GM21619 (cell line): ENCODE measurements around the gene RALGDS.

ENCODE experiments used
- ATAC-seq: cut with Tn5 transposase; IDR thresholded peaks from one replicate; pipeline ENCODE4 v1.9.1; 2021; ENCODE audit not compliant: unreplicated experiment

Gene RALGDS

GRCh38 chr9:133151601-133152525 lies 30.8 kb upstream of the RALGDS start:
- no peak for ATAC-seq

- no peak for ATAC-seq
Measured at GRCh38 chr9:133151041-133151440, 30.0 kb upstream of the RALGDS start.

GRCh38 chr9:133149130-133150015 lies 28.3 kb upstream of the RALGDS start:
- peak; percentile 59 for ATAC-seq

GRCh38 chr9:133148199-133149129 lies 27.4 kb upstream of the RALGDS start:
- ATAC-seq, result peak; percentile 17

GRCh38 chr9:133147412-133148198 lies 26.6 kb upstream of the RALGDS start:
- no peak for ATAC-seq

- no peak for ATAC-seq
Measured at GRCh38 chr9:133146746-133147411, 25.8 kb upstream of the RALGDS start.

GRCh38 chr9:133144904-133145851 lies 24.1 kb upstream of the RALGDS start:
- ATAC-seq, result no peak

GRCh38 chr9:133144142-133144903 lies 23.3 kb upstream of the RALGDS start:
- ATAC-seq, result no peak

GRCh38 chr9:133143639-133144141 lies 22.6 kb upstream of the RALGDS start:
- ATAC-seq, result no peak

GRCh38 chr9:133142684-133143622 lies 21.9 kb upstream of the RALGDS start:
- no peak for ATAC-seq

GRCh38 chr9:133141833-133142595 lies 21.0 kb upstream of the RALGDS start:
- no peak for ATAC-seq

GRCh38 chr9:133140606-133141005 lies 19.6 kb upstream of the RALGDS start:
- no peak for ATAC-seq

GRCh38 chr9:133140174-133140505 lies 19.1 kb upstream of the RALGDS start:
- ATAC-seq, result no peak

- ATAC-seq, result no peak
Measured at GRCh38 chr9:133139246-133140173, 18.5 kb upstream of the RALGDS start.
